HG02610 (cell line): Measurements from ENCODE around the gene PLEKHH2.

Source experiments
- ATAC-seq: cut with Tn5 transposase; IDR thresholded peaks from one replicate; pipeline ENCODE4 v1.9.1; 2021; ENCODE audit warnings: mild to moderate bottlenecking, moderate library complexity; ENCODE audit not compliant: unreplicated experiment

The PLEKHH2 gene

GRCh38 chr2:43758739-43759138, 121.7 kb downstream of the PLEKHH2 start:
- ATAC-seq: no peak

- ATAC-seq: no peak
Observed at GRCh38 chr2:43759195-43759594, 122.1 kb downstream of the PLEKHH2 start.

GRCh38 chr2:43762286-43762685, 125.2 kb downstream of the PLEKHH2 start:
- no peak for ATAC-seq

- ATAC-seq: no peak
Observed at GRCh38 chr2:43763091-43763490, 126.0 kb downstream of the PLEKHH2 start.

- no peak for ATAC-seq
Observed at GRCh38 chr2:43764086-43764705, 127.1 kb downstream of the PLEKHH2 start.

GRCh38 chr2:43766006-43766405, 128.9 kb downstream of the PLEKHH2 start:
- ATAC-seq: no peak

- ATAC-seq: peak; percentile 99
Observed at GRCh38 chr2:43773876-43774613, 137.0 kb downstream of the PLEKHH2 start, which contains the start of gene DYNC2LI1. DYNC2LI1 (plus strand) TSS chr2:43774039; CDS start chr2:43774139, 100 bp downstream.

- no peak for ATAC-seq
Observed at GRCh38 chr2:43774617-43775016, 137.6 kb downstream of the PLEKHH2 start.

- no peak for ATAC-seq
Observed at GRCh38 chr2:43776324-43776723, 139.3 kb downstream of the PLEKHH2 start.

- ATAC-seq: no peak
Observed at GRCh38 chr2:43777306-43777926, 140.4 kb downstream of the PLEKHH2 start.

GRCh38 chr2:43778233-43778632, 141.2 kb downstream of the PLEKHH2 start:
- ATAC-seq: no peak

- no peak for ATAC-seq
Observed at GRCh38 chr2:43787895-43788294, 150.8 kb downstream of the PLEKHH2 start.

- ATAC-seq: no peak
Observed at GRCh38 chr2:43788646-43789045, 151.6 kb downstream of the PLEKHH2 start.

GRCh38 chr2:43790147-43790546, 153.1 kb downstream of the PLEKHH2 start:
- no peak for ATAC-seq

GRCh38 chr2:43791035-43791765, 154.1 kb downstream of the PLEKHH2 start:
- no peak for ATAC-seq

GRCh38 chr2:43792653-43793052, 155.6 kb downstream of the PLEKHH2 start:
- no peak for ATAC-seq

GRCh38 chr2:43794956-43795355, 157.9 kb downstream of the PLEKHH2 start:
- no peak for ATAC-seq

- no peak for ATAC-seq
Observed at GRCh38 chr2:43796206-43796605, 159.1 kb downstream of the PLEKHH2 start.

- no peak for ATAC-seq
Observed at GRCh38 chr2:43798300-43798699, 161.2 kb downstream of the PLEKHH2 start.

GRCh38 chr2:43800894-43801293, 163.8 kb downstream of the PLEKHH2 start:
- ATAC-seq: no peak

GRCh38 chr2:43802135-43802534, 165.1 kb downstream of the PLEKHH2 start:
- no peak for ATAC-seq
